DOHH2 (cell line): ENCODE results near the gene BCL2.
"Not testable (repeated sequence)": the region's sequence is repeated elsewhere in the genome, so short reads cannot be mapped to it uniquely, and the experiment has no call there.

Source experiments
- H3F3A ChIP-seq: fragments of 200-600 bp; sonication (generic), shearing (Covaris generic); 2 replicates; pipeline ENCODE4 v1.6.0; 2016; ENCODE audit warnings: antibody characterized with exemption, mild to moderate bottlenecking; ENCODE audit not compliant: control insufficient read depth, insufficient read depth
- H3K27ac ChIP-seq: fragments of 200-600 bp; sonication (generic); 2 replicates; pipeline ENCODE4 v1.5.1; 2014; ENCODE audit warnings: low read depth, mild to moderate bottlenecking, low read length, moderate library complexity
- H3K27me3 ChIP-seq: fragments of 200-600 bp; sonication (generic); 2 replicates; pipeline ENCODE4 v1.6.1; 2014; ENCODE audit warnings: mild to moderate bottlenecking, low read length, mixed read lengths; ENCODE audit not compliant: control insufficient read depth
- H3K36me3 ChIP-seq: fragments of 200-600 bp; sonication (generic); 2 replicates; pipeline ENCODE4 v1.6.1; 2014; ENCODE audit warnings: mild to moderate bottlenecking, low read length, moderate library complexity, mixed read lengths; ENCODE audit not compliant: control insufficient read depth
- H3K4me1 ChIP-seq: fragments of 200-600 bp; sonication (generic); 2 replicates; pipeline ENCODE4 v1.6.1; 2014; ENCODE audit warnings: mild to moderate bottlenecking, low read length, mixed read lengths; ENCODE audit not compliant: control insufficient read depth
- H3K4me2 ChIP-seq: fragments of 200-600 bp; sonication (generic); 2 replicates; pipeline ENCODE4 v1.6.0; 2014; ENCODE audit warnings: mild to moderate bottlenecking, low read length, moderate library complexity
- H3K4me3 ChIP-seq: fragments of 200-600 bp; sonication (generic); 2 replicates; pipeline ENCODE4 v1.5.1; 2014; ENCODE audit warnings: mild to moderate bottlenecking, low read length, mixed read lengths
- H3K79me2 ChIP-seq: fragments of 200-600 bp; sonication (generic); 2 replicates; pipeline ENCODE4 v1.6.1; 2014; ENCODE audit warnings: mild to moderate bottlenecking, low read length, mixed read lengths; ENCODE audit not compliant: control insufficient read depth
- H3K9me2 ChIP-seq: fragments of 200-600 bp; sonication (generic); replicated peaks from 2 replicates; pipeline ENCODE4 v1.6.1; 2014; ENCODE audit warnings: mild to moderate bottlenecking, low read length, mixed read lengths; ENCODE audit not compliant: control insufficient read depth
- H3K9me3 ChIP-seq: fragments of 200-600 bp; sonication (generic); 2 replicates; pipeline ENCODE4 v1.6.1; 2014; ENCODE audit warnings: antibody characterized with exemption, low read length, mixed read lengths; ENCODE audit not compliant: control insufficient read depth, insufficient read depth
- H4K20me1 ChIP-seq: fragments of 200-600 bp; sonication (generic); 2 replicates; pipeline ENCODE4 v1.6.0; 2014; ENCODE audit warnings: low read depth, mild to moderate bottlenecking, antibody characterized with exemption, low read length, moderate library complexity; ENCODE audit not compliant: control insufficient read depth, insufficient read depth
- CTCF ChIP-seq: fragments of 200-600 bp; sonication (generic); IDR thresholded peaks from one replicate; pipeline ENCODE4 v1.5.1; 2014; ENCODE audit warnings: antibody characterized with exemption, mild to moderate bottlenecking, low read depth, low read length; ENCODE audit not compliant: poor library complexity, severe bottlenecking
- EZH2phosphoT487 ChIP-seq: fragments of 200-600 bp; sonication (generic); IDR thresholded peaks from 2 replicates; pipeline ENCODE4 v1.6.1; 2017; ENCODE audit warnings: borderline replicate concordance, mild to moderate bottlenecking, antibody characterized with exemption, low read length, moderate library complexity, mixed read lengths

The BCL2 gene

DNA sequence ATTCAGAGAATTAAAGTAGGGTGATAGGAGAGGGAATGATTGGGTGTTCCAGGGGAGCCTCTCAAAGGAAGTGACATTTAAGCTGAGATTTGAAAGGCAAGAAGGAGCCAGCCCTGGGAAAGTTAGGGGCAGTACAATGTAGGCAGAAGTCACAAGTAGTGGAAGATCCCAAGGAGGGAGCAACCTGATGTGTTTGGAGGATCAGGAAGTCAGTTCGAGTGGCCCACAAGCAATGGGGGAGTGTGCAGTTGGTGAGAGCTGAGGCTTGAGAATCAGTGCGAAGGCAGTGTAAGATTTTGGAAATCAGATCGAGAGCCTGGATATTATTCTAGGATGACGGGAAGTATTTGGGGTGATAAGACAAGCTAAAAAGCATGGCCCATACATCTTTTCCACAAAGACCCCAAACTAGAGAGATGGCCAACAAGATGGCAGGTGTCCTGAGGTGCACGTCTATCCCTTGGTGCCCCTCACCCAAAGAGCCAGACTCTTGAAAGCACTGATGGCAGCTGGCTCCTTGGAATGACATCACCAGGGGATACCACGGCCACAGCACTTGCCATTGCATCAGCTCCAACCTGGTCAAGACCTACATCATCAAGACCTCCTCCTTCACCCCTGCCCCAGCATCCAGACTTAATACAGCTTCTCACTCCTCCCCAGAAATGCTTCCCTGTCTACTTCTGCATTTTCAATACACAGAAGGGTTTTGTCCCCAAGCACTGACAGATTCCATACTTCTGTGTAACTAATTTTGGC is 127.3 kb downstream of the BCL2 start:
- Histone ChIP-seq H3K4me1 (peaks cover 50% of the 10 kb centered on the region), H3K4me2 (no peak overlapping the region), H3K4me3 (no peak overlapping the region), H3F3A (no peaks in the 10 kb centered on the region; the same call in 1 of the 2 replicates), H3K9me3 (no peaks in the 10 kb centered on the region), H3K27ac (no peak overlapping the region), H3K79me2 (peaks cover 93% of the 10 kb centered on the region), H3K9me2 (no peaks in the 10 kb centered on the region), H4K20me1 (peaks cover 7% of the 10 kb centered on the region; the same call in 1 of the 2 replicates), H3K27me3 (no peaks in the 10 kb centered on the region), H3K36me3 (peaks cover 42% of the 10 kb centered on the region)
- TF ChIP-seq EZH2phosphoT487 (no peak), CTCF (no peak)

GRCh38 chr18:63191413-63191812 is 128.2 kb downstream of the BCL2 start:
- Histone ChIP-seq H3K9me3 (no peaks in the 10 kb centered on the region), H3K4me2 (no peak overlapping the region), H3K9me2 (no peaks in the 10 kb centered on the region), H4K20me1 (peaks cover 8% of the 10 kb centered on the region; the same call in 1 of the 2 replicates), H3K79me2 (peaks cover 94% of the 10 kb centered on the region), H3F3A (no peaks in the 10 kb centered on the region; the same call in 1 of the 2 replicates), H3K36me3 (peaks cover 45% of the 10 kb centered on the region), H3K27me3 (no peaks in the 10 kb centered on the region), H3K4me3 (no peak overlapping the region), H3K27ac (no peak overlapping the region), H3K4me1 (peaks cover 56% of the 10 kb centered on the region)
- TF ChIP-seq EZH2phosphoT487 (no peak), CTCF (no peak)

DNA sequence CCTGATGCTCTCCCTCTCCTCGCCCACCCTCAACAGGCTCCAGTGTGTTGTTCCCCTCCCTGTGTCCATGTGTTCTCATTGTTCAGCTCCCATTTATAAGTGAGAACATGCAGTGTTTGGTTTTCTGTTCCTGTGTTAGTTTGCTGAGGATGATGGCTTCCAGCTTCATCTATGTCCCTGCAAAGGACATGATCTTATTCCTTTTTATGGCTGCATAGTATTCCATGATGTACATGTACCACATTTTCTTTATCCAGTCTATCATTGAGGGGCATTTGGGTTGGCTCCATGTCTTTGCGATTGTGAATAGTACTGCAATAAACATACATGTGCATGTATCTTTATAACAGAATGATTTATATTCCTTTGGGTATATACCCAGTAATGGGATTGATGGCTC is 128.7 kb downstream of the BCL2 start:
- H3K4me3 ChIP-seq, H3K9me3 ChIP-seq, H4K20me1 ChIP-seq, H3F3A ChIP-seq, H3K27me3 ChIP-seq, H3K9me2 ChIP-seq, H3K27ac ChIP-seq, H3K4me2 ChIP-seq: not testable (repeated sequence)
- H3K4me1 ChIP-seq: peaks cover 61% of the 10 kb centered on the region
- H3K36me3 ChIP-seq: peaks cover 46% of the 10 kb centered on the region
- H3K79me2 ChIP-seq: peaks cover 94% of the 10 kb centered on the region

DNA sequence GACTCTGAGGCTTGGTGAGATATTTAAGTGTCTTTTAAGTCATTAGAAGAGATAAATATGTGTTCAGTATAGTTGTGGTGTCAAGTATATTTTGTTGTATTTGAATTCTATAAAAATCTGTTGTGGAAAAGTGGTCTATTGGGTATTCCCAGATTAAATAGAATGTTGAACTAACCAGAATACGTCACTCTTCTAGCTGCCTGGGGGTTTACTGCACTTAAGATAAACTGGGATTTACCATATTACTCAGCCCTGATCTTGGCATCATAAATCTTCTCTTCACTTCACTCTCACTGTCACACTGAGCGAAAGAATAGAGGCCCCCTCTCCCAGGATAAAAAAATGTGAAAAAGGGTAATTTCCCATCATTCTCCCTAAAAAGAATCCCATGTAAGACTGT is 129.8 kb downstream of the BCL2 start:
- no peaks in the 10 kb centered on the region for H3K9me2 ChIP-seq
- H3K27ac ChIP-seq: no peak overlapping the region
- H3K9me3 ChIP-seq: no peaks in the 10 kb centered on the region
- peaks cover 69% of the 10 kb centered on the region for H3K4me1 ChIP-seq
- no peak overlapping the region for H3K4me3 ChIP-seq
- H3K36me3 ChIP-seq: peaks cover 48% of the 10 kb centered on the region
- H3K4me2 ChIP-seq: no peak overlapping the region
- H3K79me2 ChIP-seq: peaks cover 94% of the 10 kb centered on the region
- H4K20me1 ChIP-seq: peaks cover 8% of the 10 kb centered on the region; the same call in 1 of the 2 replicates
- no peaks in the 10 kb centered on the region; the same call in 1 of the 2 replicates for H3F3A ChIP-seq
- H3K27me3 ChIP-seq: no peaks in the 10 kb centered on the region
- no peak for TF ChIP-seq CTCF
- no peak for TF ChIP-seq EZH2phosphoT487
